Hematopoietic multipotent progenitor cell treated with erythropoietin and hydrocortisone succinate and interleukin-3 and kit ligand, for 4 days (in vitro differentiated cells): ENCODE measurements around the gene BEST4.
"Not testable (repeated sequence)": the region's sequence is repeated elsewhere in the genome, so short reads cannot be mapped to it uniquely, and the experiment has no call there.

ENCODE experiments used
- DNase-seq: peaks from one replicate; pipeline ENCODE4 v3.0.0-alpha.2; 2015

The BEST4 gene

DNA sequence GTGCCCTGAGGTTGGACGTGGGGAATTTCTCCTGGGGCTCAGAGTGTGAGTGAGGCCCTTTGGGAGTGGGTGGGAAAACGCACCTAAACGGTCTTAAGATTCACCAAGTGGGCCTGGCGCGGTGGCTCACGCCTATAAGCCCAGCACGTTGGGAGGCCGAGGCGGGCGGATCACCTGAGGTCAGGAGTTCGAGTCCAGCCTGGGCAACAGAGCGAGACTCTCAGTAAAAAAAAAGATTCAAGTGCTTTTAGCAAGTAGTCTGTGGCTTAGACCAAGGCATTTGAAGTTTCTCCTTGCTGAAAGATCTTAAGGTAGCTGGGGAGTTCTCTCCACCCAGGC lies 11.3 kb downstream of the BEST4 start:
- no peak for DNase-seq

DNA sequence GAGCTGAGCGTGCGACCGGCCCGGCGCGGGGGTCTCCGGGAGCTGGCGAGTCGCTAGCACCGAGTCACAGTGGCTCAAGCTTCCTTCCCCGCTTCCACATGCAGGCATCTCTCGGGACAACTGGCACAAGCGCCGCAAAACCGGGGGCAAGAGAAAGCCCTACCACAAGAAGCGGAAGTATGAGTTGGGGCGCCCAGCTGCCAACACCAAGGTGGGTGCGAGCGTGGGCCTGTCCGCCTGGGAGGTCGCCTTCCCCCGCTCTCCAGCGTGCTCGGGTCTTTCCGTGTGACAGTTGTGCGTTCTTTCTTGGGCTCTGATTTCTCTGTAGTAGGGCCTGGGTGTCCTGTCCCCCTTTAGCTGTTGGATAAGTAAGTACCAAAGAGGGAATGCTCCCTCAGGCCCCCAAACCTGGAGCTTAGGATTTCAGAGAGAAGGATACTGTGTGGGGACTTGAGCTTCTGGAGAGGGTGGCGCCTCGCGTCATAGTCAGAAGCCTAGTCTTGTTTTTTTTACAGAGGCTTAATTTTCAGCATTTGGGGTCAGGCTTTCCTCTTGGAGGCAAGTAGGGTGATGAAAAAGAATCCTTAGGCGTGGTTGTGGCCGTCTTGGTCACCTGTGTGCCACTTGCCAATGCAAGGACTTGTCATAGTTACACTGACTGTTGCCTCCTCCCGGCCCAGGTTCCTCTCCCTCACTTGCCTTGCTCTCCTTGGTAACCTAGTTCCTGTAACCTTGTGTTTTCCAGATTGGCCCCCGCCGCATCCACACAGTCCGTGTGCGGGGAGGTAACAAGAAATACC lies 11.8 kb downstream of the BEST4 start:
- DNase-seq = peak; percentile 68

DNA sequence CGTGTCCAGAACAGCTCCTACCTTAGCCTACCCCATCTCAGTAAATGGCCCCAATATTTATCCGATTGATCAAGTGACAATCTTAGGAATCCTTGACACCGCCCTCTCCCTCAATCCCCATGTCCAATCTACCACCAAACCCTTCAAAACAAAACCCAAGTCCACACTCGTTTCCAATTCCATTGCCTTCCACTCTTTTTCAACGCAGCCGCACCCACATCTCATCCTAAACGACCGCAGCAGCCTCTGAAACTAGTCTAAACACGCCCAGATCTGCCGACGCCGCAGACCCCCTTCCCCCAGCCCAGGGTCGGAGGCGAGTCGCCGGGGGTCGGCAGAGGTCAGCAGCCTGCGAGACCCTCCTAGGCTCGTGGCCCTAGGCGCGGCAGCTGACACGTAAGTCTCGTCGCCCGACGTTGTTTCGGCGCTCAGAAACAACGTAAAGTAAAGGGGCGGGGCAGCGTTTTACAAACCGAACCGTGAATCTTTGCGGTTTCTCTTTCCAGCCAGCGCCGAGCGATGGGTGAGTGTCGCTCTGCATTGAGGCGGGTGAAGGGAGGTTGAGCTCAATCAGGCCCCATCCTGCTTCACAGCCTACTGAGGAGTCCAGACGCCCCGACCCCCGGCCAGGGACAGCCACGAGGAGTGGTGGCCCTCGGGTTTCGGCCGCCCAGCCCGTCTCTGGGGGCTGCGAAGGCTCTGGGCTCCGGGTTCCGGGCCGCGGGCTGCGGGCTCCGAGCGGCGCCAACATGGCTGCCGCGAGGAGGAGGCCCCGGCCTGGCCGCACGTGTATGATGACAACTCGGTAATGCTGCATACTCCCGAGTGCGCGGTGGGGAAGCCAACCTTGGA lies 12.7 kb downstream of the BEST4 start, which contains the start of gene RPS8:
RPS8 (plus strand) TSS at position 463 of the 852 bp plus-strand sequence; CDS start at position 520, 57 bp downstream.
- peak; percentile 98 for DNase-seq

DNA sequence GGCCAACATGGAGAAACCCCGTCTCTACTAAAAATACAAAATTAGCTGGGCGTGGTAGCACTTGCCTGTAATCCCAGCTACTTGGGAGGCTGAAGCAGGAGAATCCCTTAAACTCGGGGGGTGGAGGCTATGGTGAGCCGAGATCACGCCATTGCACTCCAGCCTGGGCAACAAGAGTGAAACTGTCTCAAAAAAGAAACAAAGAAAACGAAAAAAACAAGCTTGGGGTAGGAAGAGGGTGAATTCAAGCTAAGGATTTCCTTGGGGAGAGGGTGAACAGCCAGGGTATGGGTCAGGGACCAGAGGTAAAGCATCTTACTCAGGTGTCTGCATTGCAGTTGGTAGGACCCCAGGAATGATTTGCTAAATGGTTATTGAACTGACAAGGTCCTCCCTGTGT lies 21.5 kb downstream of the BEST4 start:
- not testable (repeated sequence) for DNase-seq

DNA sequence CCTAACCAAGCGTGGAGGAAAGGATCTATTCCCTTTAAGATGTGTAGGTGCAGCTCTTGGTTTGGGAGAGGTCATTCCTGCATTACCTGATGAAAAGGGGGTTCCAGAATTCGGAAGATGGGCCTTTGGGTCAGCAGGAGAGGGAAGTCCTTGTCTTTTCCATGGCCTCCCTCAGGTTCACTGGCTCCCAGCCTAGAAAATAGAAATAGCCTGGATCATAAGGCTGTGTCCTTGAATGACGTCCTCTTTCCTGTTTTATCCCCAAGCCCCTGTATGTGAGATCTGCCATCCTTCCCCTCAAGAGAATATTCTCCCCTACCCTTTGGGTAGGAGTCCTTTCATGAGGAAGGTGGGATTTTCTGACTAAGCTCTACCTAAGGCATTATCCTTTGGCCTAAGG lies 27.1 kb downstream of the BEST4 start:
- DNase-seq = no peak

DNA sequence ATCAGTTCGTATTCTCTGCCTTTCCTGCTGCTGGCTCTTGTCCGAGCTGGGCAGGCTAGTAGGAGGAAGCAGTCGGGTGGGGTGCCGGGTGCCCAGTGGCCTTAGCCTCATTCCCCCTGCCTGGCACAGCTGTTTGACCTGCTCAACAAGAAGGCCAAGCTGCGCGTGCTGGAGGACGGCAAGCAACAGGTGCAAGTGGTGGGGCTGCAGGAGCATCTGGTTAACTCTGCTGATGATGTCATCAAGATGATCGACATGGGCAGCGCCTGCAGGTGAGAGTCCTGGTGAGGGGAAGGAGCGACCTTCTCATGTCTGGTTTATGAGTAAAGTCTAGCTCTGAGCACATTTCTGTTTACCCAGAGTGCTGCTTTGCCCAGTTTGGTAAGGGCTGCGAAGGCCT lies 28.9 kb downstream of the BEST4 start:
- no peak for DNase-seq

DNA sequence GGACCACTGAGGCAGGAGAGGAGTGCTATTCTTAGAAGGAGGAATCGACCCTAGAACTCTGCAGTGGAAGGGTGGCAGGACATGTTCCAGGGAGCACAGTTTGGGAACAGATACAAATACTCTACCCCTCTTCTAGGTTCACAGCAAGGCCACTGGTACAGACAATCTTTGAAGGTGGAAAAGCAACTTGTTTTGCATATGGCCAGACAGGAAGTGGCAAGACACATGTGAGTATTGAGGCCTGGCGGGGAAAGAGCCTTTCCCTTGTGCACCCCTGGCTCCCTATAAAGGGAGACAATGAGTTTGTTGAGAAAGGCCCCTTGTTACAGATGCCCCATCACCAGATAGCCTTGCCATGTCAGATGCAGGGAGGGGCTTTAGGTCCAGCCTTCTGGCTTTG lies 30.6 kb downstream of the BEST4 start:
- no peak for DNase-seq

DNA sequence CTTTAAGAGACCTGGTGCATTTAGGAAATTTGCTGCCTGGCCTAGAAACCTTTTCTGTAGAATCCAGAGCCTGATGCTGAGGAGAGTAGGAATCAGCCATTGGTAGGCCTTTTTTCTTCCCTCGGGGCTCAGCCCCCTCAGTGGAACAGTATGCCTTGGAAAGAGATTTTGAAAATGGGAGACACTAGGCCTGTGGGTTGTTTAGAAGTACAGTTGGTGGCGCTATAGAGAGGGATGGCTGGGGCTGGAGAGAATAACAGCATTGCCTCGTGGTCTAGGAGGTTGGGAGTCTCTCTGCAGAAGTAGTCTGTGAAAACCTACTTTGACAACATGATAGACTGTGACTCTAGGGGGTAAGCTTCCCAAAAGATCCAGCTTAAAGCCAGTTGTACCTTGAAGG lies 40.1 kb downstream of the BEST4 start:
- DNase-seq = no peak

DNA sequence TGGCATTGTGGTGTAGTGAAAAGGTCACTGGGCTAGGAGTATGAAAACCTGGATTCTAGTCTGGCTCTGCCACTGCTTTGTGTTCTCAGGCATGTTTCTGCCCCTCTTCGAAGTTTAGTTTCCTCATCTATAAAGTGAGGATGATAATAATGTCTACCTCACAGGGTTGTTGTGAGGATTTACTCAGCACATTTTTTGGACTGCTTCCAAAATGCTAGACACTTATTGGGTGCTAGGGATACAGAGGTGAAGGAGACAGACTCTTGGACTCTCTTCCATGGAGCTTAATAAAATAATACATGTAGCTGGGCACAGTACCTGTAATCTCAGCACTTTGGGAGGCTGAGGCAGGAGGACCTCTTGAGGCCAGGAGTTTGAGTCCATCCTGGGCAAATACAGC lies 44.8 kb downstream of the BEST4 start:
- no peak for DNase-seq

DNA sequence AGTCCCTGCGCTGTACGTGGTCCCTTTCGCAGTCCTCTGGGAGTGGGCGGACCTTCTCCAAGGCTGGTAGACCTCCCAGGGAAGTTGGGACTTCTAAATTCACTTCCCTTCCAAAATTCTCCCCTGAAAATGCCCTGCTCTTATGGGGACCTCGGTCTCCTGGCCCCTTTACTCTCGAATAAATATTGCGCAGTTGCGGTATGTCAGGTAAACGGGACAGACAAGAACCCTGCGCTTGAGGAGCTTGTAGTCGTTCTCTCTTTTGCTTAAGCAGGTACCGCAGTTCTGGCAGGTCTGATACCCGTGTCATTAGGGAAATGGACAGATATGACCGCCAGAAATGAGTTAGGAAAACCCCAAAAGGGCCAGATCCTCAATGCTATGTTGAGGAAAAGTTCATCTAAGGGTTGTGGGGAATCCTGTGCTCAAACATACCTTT lies 47.8 kb downstream of the BEST4 start:
- no peak for DNase-seq

DNA sequence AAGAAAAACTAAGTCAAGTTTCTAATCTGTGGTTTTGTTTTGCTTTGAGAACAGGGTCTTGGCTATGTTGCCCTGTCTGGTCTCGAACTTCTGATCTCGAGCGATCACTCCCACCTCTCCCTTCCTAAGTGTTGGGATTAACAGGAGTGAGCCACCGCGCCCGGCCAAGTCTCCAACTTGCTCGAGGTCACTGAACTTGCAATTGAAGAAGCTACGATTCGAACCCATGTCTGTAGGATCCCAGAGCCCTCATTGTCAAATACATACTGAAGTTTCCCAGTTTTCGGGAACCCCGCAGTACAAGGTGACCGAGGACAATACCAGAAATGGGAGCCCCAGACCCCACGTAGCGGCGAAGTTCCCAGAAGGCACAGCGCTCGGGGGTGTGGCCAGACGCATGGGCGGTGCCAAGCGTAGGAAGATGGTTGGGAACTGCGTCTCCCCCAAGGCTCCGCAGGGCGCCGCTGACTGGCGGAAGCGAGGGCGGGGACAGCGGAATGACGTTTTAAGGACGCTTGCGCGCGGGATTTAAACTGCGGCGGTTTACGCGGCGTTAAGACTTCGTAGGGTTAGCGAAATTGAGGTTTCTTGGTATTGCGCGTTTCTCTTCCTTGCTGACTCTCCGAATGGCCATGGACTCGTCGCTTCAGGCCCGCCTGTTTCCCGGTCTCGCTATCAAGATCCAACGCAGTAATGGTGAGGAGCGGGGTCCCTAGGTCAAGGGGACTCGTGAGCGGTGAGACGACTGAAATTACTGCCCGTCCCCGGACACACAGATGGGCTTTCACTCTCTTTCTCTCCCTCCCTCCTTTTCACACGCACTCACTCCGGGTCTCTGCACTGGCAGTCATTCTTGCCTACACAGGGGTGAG lies 48.4 kb downstream of the BEST4 start, which contains the start of gene KIF2C:
KIF2C (plus strand) TSS at position 531 of the 872 bp plus-strand sequence; CDS start at position 627, 96 bp downstream.
- DNase-seq = peak; percentile 99

DNA sequence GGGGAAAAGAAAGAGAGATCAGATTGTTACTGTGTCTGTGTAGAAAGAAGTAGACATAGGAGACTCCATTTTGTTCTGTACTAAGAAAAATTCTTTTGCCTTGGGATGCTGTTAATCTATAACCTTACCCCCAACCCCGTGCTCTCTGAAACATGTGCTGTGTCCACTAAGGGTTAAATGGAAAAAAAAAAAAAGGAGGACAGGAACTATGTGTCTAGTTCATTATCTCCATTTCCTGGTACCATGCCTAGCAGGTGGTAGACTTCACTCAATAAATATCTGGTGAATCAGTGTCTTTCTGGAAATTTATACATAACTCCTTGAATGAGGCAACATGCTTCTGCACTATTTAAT lies 49.0 kb downstream of the BEST4 start:
- not testable (repeated sequence) for DNase-seq

DNA sequence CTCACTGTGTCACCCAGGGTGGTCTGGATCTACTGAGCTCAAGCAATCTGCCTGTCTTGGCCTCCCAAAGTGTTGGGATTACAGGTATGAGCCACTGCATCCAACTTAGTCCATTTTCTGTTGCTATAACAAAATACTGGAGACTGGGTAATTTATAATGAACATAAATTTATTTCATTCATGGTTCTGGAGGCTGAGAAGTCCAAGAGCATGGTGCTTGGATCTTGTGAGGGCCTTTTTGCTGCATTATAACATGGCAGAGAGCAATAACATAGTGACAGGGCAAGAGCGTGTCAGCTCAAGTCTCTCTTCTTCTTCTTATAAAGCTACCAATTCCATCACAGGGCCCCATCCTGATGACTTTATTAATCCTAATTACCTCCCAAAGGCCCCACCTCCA lies 52.0 kb downstream of the BEST4 start:
- DNase-seq = no peak

DNA sequence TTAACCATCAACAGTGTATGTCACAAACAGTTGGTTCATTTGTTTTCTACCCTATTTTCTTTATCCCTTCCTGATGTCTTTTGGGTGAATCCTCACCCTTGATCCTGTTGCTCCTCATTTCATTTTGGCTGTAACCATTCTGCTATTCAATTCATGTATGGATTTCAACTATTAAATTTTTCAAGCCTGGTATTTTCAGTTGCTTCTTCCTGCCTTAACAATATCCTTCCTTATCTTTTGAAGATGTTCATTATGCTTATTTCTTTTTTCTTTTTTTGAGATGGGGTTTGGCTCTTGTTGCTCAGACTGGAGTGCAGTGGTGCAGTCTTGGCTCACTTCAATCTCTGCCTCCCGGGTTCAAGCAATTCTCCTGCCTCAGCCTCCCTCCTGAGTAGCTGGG lies 54.2 kb downstream of the BEST4 start:
- DNase-seq = no peak
